Fibroblast of the aortic adventitia (primary cell): ENCODE results near the gene ITIH5. TPM values are rescaled to one million over a fixed set of nuclear protein-coding genes. Genes with fewer than 3 reads are reported as not detected.

ENCODE experiments used
- DNase-seq: peaks from one replicate; pipeline ENCODE4 v3.0.0-alpha.2; 2010; ENCODE audit warnings: low read depth
- H3K4me3 ChIP-seq: 2 replicates; pipeline ENCODE4 v1.5.1; 2011; ENCODE audit warnings: low read depth, mild to moderate bottlenecking, control low read depth, low read length, moderate library complexity
- total RNA-seq: library from RNA; depleted of rRNA; stranded (reverse); fragments of >200 nt; gene quantifications from 2 replicates; pipeline ENCODE4 v1.2.3, GENCODE V29; 2012; ENCODE audit warnings: low replicate concordance
- TF ChIP-seq, protein P1 (sequence below): IDR thresholded peaks from 2 replicates; pipeline ENCODE4 v1.5.1; 2011; ENCODE audit warnings: mild to moderate bottlenecking, low read length, control low read depth, inconsistent platforms; ENCODE audit not compliant: insufficient read depth

Gene ITIH5
- total RNA-seq, 1 donor: 0.09 TPM

DNA sequence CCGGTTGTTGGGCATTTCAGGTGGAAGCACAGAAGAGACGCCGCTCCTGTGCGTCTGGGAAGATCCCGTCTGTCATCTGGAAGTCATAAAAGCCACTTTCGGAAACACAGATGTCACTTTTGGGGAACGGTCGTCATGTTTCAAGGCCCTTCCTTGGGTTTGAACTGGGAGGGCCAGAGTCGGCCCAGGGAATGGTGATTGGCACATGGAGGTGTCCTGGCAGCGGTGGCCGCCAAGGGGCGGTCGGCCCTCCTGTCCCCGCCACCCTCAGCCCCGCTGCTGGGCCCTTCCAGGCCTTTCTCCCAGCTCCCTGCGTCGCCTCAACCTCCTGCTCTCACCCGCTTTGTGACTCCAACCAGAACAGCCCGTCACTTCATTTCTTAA lies 140.8 kb downstream of the ITIH5 start:
- H3K4me3 ChIP-seq: no peak overlapping the region
- no peak for DNase-seq
- TF ChIP-seq, protein P1, sequence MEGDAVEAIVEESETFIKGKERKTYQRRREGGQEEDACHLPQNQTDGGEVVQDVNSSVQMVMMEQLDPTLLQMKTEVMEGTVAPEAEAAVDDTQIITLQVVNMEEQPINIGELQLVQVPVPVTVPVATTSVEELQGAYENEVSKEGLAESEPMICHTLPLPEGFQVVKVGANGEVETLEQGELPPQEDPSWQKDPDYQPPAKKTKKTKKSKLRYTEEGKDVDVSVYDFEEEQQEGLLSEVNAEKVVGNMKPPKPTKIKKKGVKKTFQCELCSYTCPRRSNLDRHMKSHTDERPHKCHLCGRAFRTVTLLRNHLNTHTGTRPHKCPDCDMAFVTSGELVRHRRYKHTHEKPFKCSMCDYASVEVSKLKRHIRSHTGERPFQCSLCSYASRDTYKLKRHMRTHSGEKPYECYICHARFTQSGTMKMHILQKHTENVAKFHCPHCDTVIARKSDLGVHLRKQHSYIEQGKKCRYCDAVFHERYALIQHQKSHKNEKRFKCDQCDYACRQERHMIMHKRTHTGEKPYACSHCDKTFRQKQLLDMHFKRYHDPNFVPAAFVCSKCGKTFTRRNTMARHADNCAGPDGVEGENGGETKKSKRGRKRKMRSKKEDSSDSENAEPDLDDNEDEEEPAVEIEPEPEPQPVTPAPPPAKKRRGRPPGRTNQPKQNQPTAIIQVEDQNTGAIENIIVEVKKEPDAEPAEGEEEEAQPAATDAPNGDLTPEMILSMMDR: no peak

DNA sequence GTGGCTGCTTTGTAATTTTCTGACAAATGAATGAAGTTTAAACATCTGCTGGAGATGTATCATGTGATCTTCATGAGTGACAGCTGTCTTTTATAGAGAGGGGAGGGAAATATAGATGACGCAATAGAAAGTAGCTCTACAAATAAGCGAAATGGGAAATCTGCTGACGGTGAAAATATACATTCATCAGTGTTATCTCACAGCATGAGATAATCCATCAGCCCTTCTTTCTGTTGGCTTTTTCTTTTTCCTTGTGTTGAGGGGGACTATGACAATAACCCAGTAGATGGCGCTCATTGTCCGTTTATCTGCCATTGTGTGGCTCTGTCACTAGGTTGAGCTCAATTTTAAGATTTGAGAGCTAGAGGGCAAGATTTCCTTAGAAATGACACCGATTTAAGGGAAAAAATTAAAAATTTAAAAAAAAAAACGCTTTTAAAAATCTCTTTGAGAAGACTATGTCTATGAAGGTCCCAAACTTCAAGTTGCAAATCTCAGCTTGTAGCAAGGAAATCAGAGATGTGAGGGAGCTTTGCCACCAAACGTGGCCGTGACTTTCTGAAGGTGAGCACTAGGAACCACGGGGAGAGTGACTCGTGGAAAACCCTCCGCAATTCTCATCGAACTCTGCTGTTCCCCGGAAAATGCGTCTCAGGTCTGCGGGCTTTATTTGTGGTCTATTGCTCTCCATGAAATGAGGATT lies 141.3 kb downstream of the ITIH5 start:
- DNase-seq: peak; percentile 80
- no peak overlapping the region for H3K4me3 ChIP-seq
- TF ChIP-seq, protein P1: peak; percentile 66

DNA sequence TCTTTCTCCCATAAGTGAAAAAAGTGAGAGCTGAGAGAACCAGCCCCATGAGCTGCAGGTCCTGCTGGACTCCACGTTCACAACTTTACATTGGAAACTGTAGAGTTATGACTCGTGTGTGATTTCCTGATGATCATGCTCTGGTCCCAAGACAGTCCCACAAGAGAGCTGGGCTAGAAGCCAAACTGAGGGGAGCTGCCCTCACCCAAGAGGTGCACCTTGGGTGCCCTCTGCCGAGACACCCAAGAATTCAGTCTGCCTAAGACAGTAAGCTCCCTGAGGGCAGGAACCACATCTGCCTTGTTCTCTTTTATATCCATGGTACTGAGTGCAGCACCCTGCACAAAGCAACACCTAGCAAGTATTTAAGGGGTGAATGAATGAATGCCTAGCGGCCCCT lies 143.1 kb downstream of the ITIH5 start:
- no peak overlapping the region for H3K4me3 ChIP-seq
- no peak for DNase-seq
- TF ChIP-seq, protein P1: no peak

DNA sequence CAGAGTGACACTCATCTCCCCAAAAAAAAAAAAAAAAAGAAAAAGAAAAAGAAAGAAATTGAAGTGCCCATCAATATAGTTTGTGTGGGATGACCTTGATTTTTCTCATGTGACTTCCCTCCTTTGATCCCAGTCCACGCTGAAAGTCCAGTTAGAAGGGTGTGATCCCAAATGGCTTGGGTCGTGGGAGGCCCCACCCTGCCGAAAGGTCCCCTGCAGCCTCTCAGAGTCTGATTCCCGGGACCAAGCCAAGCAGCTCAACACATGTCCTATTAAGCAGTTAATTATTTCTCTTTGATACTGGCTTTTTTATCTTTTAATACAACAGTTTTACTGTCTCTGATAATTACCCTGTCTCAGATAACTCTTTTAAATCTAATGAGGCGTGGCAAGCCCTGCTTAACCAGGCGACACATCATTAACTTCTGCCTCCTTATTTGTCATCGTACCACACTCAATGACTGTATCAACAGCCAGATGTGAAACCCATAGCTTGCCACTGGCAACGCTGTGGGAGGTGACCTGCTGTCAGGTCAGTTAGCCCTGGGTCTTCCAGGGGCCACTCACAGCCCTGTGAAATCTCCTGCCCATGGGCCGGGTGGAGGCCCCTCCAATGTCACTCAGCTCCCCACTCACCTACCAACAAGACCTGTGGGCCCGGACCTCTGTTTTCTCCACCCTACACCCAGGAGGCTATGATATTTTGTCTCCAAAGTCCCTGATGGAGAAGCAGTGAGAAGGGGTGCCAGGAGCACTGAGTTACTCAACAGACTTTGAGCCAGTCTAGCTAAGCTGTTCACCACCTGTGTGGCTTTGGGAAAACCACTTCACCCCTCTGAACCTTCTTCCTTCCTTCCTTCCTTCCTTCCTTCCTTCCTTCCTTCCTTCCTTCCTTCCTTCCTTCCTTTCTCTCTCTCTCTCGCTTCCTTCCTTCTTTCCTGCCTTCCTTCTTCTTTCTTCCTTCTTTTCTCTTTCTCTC lies 146.0 kb downstream of the ITIH5 start:
- TF ChIP-seq, protein P1: no peak
- H3K4me3 ChIP-seq: no peak overlapping the region
- no peak for DNase-seq

DNA sequence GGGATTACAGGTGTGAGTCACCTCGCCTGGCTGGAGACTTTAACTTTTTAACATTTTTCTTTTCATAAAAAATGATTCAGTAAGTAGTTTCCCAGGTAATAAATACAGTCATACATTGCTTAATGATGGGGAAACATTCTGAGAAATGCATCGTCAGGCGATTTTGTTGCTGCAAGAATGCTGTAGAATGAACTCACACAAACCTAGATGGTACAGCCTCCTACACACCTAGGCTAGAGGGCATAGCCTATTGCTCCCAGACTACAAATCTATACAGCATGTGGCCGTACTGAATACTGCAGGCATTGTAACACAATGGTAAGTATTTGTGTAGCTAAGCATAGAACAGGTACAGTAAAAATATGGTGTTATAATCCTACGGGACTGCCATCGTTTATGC lies 147.4 kb downstream of the ITIH5 start:
- no peak for DNase-seq

DNA sequence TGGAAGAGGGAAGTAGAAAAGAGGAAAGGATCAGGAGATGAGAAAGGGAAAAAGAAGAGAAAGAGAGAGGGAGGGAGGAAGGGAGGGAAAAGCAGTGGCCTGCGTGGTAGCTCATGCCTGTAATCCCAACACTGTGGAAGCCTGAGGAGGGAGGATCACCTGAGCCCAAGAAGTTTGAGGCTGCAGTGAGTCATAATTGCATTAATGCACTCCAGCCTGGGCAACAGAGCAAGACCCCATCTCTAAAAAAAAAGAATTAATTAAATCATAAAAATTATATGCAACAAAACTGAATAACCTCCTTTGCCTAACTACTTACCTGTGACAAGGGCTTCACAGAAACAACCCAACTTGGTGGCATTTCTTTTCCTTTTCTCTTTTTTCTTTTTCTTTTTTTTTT lies 148.1 kb downstream of the ITIH5 start:
- no peak overlapping the region for H3K4me3 ChIP-seq
- TF ChIP-seq, protein P1: no peak
- DNase-seq: no peak

More for the DNA sequence above, 147.4 kb downstream of the ITIH5 start:
- TF ChIP-seq, protein P1: no peak
- no peak overlapping the region for H3K4me3 ChIP-seq
